SU-DHL-6 (cell line): ENCODE data around the gene AKAP11.

Source experiments
- EZH2phosphoT487 ChIP-seq: fragments of 200-600 bp; sonication (generic), shearing (Covaris generic); conservative IDR thresholded peaks from 2 replicates; pipeline ENCODE4 v1.6.1; 2018; ENCODE audit warnings: mild to moderate bottlenecking, antibody characterized with exemption, low read length, moderate library complexity, mixed read lengths
- TF ChIP-seq, protein P1 (sequence below): fragments of 200-600 bp; sonication (generic); IDR thresholded peaks from one replicate; pipeline ENCODE4 v1.5.1; 2017; ENCODE audit warnings: antibody characterized with exemption, mild to moderate bottlenecking, low read length, moderate library complexity; ENCODE audit not compliant: insufficient read depth, poor library complexity, severe bottlenecking

DNA sequence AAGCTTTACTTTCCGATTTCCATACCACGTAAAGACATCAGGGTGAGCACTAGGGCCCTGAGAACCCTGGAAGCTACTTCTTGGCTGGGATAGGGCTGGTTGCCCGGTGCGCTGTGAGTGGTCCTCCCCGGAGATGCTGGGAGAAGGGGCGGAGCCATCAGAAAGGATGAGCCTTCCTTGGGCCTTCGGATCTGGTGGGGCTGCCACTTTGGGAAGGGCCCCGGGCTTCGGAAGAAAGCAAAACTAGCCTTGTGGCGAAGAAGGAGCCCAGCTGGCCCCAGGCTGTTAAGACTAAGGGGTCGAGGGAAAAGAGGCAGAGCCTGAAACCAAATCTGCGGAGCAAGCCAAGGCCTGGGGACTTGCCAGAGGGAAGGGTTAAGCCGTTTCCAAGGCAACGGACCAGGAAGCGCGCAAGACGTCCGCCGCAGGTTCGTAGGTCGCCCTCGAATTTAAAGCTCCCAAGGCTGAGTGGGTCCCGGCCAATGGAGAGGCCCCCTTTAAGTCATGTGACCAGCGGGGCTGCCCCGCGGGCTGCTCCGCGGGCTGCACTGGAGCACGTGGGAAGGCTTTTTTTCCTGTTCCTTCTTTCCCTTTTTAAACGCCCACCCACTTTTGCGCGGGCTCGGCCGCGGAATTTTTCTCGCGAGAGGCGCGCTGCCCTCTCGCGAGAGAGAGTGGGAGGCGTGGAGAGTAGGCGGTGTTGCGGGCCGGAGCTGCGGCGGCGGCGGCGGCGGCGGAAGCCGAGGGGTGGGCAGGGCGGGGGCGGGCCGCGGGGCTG is 426 bp upstream of the AKAP11 start:
- no peak for TF ChIP-seq EZH2phosphoT487
- TF ChIP-seq, protein P1, sequence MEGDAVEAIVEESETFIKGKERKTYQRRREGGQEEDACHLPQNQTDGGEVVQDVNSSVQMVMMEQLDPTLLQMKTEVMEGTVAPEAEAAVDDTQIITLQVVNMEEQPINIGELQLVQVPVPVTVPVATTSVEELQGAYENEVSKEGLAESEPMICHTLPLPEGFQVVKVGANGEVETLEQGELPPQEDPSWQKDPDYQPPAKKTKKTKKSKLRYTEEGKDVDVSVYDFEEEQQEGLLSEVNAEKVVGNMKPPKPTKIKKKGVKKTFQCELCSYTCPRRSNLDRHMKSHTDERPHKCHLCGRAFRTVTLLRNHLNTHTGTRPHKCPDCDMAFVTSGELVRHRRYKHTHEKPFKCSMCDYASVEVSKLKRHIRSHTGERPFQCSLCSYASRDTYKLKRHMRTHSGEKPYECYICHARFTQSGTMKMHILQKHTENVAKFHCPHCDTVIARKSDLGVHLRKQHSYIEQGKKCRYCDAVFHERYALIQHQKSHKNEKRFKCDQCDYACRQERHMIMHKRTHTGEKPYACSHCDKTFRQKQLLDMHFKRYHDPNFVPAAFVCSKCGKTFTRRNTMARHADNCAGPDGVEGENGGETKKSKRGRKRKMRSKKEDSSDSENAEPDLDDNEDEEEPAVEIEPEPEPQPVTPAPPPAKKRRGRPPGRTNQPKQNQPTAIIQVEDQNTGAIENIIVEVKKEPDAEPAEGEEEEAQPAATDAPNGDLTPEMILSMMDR: no peak
